Occipital lobe (tissue), 2 donors: ENCODE results near the gene CNTNAP2. TPM values are rescaled to one million over a fixed set of nuclear protein-coding genes. Genes with fewer than 3 reads are reported as not detected.
A peak's percentile ranks its signal among the peaks of the same experiment; 100 is the strongest.
"Not testable (repeated sequence)": the region's sequence is repeated elsewhere in the genome, so short reads cannot be mapped to it uniquely, and the experiment has no call there.

ENCODE experiments used
- DNase-seq: peaks from one replicate; lab custom pipeline; 2025; lab: John Stamatoyannopoulos, UW
- total RNA-seq: library from RNA; depleted of rRNA; stranded (reverse); fragments of >200 nt; gene quantifications from one replicate; pipeline ENCODE4 v1.2.3, GENCODE V29; 2014

CNTNAP2 gene
- total RNA-seq, 1 donor from 2014 or later, result 37.3 TPM

GRCh38 chr7:148078111-148078510, 1961.5 kb downstream of the CNTNAP2 start:
- not testable (repeated sequence) for DNase-seq

DNA sequence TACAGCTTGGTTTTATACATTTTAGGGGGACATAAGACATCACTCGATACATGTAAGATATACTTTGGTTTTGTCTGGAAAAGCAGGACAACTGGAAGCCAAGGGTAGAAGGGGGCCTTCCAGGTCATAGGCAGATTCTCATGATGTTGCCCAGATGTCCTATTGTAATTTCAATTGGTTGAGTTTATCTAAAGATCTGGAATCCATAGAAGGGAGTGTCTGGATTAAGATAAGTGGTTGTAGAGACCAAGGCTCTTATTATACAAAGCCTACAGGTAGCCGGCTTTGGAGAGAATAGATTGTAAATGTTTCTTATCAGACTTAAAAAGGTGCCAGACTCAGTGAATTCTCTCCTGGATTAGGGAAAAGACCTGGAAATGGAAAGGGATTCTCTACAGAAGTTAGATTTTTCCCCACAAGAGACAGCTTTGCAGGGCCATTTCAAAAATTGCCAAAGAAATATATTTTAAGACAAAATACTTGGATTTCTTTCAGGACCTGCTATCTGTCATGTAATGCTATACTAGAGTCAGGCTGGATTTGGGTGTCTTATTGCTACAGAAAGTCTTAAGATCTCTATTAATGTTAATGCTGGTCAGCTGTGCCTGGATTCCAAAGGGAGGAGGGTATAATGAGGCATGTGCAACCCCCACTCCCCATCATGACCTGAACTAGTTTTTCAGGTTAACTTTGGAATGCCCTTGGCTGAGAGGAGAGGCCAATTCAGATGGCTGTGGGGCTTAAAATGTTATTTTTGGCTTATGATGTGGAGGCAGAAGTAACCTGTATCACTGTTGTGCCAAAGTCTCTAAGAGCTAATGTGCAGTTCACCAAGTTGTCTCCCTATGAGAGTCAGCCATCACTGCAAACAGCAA, 1962.8 kb downstream of the CNTNAP2 start:
- no peak for DNase-seq

DNA sequence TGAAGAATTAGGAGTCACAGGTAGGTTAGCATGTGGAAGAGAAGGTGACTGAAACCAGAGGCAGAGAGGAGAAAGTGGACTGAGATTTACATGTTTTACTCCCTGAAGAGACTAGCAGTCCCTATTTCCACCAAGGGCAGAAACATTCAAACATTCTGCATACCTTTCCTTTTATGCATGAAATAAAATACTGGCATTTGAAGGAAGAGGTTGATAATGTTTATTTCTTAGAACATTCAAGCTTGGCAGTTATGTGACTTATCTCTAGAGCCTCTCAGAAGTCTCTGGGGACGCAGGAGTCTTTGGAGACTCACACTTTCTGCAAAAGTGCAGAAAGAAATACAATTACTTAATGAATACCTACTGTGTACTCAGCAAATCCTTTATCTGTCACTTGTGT, 1966.8 kb downstream of the CNTNAP2 start:
- DNase-seq, result no peak

GRCh38 chr7:148084138-148084537, 1967.5 kb downstream of the CNTNAP2 start:
- peak; percentile 61 for DNase-seq

- no peak for DNase-seq
Measured at GRCh38 chr7:148091882-148092281, 1975.3 kb downstream of the CNTNAP2 start.

- DNase-seq, result no peak
Measured at GRCh38 chr7:148093375-148094166, 1977.0 kb downstream of the CNTNAP2 start.

DNA sequence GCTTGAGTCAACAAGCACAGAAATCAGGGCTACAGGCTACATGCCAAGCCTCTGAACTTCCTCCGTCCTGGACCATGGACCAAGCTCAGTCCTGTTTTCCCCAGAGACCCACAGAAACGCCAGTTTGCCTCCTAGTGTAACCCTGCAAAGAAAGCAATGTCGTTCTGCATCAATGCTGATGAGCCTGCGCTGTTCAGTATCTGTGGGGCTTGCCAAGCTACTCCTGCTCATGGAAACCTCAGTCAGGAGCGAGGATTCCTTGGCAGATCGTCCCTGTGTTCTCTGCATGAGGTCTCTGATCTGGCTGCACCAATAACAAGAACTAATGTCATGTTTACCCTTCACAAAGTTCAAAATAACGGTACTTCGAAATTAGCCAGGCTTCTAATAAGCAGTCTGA, 1978.5 kb downstream of the CNTNAP2 start:
- DNase-seq, result no peak

DNA sequence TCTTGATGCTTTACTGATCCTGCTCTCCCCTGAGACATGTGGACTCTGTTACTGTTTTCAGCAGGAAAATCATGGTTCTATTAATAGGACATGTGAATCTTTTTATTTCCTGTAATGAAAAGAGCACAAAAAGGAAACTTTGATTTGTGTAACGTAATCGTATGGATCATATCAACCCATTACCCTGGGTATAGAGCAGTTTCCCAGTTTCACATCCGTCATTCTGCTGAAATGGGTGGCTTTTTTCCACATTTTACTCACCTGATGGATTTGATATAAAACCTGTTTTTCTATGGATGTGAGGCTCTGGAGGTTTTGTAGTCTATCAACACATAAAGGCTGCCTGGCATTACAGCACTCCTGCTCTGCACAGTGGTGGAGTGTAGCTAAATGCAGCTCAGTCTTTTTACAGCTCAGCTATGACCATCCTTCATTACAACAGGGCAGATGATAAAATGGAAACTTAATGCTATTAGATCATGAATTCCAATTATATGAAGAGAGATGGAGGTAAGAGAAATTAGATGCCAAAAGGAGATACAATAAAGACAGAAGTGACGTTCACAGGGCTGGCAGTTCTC, 1987.6 kb downstream of the CNTNAP2 start:
- no peak for DNase-seq

- DNase-seq, result no peak
Measured at GRCh38 chr7:148104924-148105323, 1988.3 kb downstream of the CNTNAP2 start.

GRCh38 chr7:148105853-148106252, 1989.3 kb downstream of the CNTNAP2 start:
- no peak for DNase-seq

- no peak for DNase-seq
Measured at GRCh38 chr7:148107443-148108127, 1991.0 kb downstream of the CNTNAP2 start.

- DNase-seq, result no peak
Measured at GRCh38 chr7:148108381-148108780, 1991.8 kb downstream of the CNTNAP2 start.

GRCh38 chr7:148110097-148110868, 1993.7 kb downstream of the CNTNAP2 start:
- DNase-seq, result no peak

DNA sequence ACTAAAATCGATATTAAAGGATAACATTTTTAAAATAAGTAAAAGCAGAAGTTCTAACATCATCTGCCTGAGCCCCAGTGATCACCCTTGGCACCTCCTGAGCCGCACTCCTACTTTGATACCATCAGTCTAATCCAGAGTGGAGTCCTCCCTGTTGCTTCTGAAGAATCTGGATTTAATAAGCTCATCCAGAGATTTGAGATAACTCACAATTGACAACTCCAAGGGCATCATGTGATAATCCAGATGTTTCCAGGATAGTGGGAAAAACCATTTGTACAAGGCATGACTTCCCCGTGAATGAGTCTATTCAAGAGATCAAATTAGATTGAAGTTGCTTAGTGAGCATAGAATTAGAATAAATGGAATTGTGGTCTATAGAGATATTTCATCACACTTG, 1998.2 kb downstream of the CNTNAP2 start:
- DNase-seq, result no peak

DNA sequence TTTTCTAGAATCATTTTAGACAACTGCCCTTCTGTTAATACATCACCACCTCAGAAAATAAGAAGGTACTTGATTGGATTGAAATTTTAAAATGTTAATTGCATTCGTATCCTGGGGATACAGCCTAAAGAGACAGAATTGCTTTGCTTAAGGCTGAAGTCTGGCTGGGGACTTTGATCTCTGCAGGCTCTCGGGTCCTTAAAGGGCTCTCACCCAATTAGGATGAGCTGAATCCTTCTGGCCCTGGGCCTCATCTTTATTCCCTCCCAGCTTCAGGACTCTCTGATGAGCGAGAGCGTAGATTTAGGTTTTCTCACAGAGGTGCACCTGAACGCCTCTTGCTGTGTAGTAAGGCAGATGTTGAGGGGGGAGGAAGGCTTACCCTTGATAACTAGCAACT, 1998.7 kb downstream of the CNTNAP2 start:
- no peak for DNase-seq

DNA sequence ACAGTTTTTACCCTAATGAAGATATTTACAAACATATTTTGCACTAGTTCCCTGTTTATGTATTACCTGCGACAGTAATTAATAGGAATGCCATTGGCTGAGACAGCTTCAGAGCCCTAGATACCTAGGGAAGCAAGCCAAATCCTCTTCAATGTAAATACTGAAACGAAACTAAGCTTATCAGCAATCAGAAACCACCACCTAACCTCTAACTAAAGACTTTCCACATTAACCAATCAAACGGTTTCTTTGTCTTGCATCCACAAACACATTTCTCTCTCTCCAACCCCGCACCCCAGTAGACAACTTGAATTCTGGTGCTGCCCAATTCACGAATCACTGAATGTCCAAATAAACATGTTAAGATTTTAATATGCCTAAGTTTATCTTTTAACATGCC, 1999.6 kb downstream of the CNTNAP2 start:
- no peak for DNase-seq

GRCh38 chr7:148116829-148117403, 2000.3 kb downstream of the CNTNAP2 start:
- DNase-seq, result no peak

DNA sequence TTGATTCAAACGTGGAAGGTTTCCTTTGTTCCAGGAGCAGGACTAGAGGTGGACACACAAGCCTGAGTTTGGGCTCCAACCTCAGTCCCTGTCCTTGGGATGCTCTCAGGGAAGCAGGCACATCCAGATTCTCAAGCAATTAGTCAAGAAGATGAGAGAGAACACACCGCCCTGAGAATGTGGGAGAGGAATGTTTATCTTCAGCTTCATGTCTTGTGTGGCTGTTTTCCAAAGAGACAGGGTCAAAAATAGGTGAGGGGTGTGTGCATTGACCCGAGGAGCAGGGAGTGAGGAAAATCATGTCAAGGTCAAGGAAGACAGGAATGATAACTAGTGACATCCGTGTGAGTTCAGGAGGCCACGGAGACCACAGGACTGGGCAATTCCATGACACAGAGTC, 2001.8 kb downstream of the CNTNAP2 start:
- no peak for DNase-seq

GRCh38 chr7:148121401-148121800, 2004.8 kb downstream of the CNTNAP2 start:
- DNase-seq, result no peak

- no peak for DNase-seq
Measured at GRCh38 chr7:148121847-148122246, 2005.2 kb downstream of the CNTNAP2 start.
